ENCODE results near the gene ARF1. TPM values are rescaled to one million over a fixed set of nuclear protein-coding genes. Genes with fewer than 3 reads are reported as not detected.
A peak's percentile ranks its signal among the peaks of the same experiment; 100 is the strongest.

The ARF1 gene
- polyA plus RNA-seq, 4 donors, result 311 to 414 (median 343) TPM

DNA sequence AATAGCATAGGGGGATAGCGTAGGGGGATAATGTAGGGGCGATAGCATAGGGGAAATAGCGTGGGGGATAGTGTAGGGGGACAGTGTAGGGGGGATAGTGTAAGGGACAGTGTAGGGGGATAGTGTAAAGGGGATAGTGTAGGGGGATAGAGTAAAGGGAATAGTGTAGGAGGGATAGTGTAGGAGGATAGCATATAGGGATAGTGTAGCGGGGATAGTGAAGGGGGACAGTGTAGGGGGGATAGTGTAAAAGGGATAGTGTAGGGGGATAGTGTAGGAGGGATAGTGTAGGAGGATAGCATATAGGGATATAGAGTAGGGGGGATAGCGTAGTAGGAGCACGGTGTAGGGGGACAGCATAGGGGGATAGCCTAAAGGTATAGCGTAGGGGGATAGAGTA, 14.1 kb upstream of the ARF1 start:
- DNase-seq (ENCODE audit: low read depth in 4 of 4, low spot score in 2 of 4), result no peak

DNA sequence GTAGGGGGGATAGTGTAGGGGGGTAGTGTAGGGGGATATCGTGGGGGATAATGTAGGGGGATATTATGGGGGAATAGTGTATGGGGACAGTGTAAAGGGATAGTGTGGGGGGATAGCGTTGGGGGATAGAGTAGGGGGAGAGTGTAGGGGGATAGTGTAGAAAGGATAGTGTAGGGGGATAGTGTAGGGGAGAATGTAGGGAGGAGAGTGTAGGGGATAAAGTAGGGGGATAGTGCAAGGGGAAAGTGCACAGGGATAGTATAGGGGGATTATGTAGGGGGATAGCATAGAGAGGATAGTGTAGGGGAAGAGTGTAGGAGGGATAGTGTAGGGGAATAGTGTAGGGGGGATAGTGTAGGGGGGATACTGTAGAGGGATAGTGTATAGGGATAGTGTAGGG, 12.3 kb upstream of the ARF1 start:
- no peak for DNase-seq (ENCODE audit: low read depth in 4 of 4, low spot score in 2 of 4)

DNA sequence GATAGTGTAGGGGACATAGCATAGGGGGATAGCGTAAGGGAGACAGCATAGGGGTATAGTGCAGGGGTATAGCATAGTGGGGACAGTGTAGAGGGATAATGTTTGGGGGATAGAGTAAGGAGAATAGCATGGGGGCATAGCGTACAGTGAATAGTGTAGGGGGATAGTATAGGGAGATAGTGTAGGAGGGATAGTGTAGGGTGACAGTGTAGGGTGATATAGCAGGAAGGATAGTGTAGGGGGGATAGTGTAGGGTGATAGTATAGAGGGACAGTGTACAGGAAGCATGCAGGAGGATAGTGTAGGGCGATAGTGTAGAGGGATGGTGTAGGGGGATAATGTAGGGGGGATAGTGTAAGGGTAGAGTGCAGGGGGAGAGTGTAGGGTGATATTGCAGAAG, 11.7 kb upstream of the ARF1 start:
- no peak for DNase-seq (ENCODE audit: low read depth in 4 of 4, low spot score in 2 of 4)

DNA sequence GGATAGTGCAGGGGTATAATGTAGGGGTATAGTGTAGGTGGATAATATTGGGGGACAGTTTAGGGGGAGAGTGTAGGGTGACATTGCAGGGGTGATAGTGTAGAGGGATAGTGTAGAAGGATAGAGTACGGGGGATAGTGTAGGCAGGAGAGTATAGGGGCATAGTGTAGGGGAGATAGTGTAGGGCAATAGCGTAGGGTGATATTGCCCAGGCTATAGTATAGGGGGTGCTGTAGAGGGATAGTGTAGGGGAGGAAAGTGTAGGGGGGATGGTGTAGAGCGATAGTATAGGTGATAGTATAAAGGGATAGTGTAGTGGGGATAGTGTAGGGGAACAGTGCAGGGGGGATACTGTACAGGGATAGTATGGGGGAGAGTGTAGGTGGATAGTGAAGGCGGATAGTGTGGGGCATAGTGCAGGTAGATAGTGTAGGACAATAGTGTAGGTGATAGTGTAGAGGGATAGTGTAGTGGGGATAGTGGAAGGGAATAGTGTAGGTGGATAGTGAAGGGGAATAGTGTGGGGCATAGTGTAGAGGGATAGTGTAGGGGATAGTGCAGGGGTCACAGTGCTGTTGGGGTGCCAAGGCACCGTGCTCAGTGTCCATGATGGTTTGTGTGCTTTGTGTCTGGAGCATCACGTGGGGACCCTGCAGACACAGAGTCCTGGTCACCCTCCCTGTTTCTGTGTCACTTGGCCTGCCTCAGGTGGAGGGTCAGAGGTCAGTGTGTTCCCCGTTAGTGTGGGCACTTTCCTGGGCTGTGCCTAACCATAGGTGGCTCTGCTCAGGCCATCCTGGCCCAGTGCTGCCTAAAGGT, 10.5 kb upstream of the ARF1 start:
- no peak for DNase-seq (ENCODE audit: low read depth in 4 of 4, low spot score in 2 of 4)

DNA sequence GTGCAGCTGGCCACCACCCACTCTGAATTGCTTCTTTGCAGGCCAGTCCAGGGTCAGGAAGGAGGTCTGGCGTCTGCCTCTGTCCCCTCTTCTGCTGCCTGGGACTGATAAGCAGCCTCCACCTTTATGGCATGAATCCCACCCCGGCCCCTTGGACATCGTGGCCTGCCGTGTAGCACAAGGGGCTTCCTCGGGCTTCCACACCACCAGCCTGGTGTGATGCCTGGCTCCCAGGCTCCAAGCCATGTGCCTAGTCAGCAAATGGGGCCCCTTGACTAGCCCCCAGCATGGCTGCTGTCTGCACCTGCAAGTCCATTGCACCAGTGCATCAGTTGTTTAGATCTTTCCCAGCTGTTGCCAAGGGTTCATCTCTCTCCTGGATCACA, 9.9 kb upstream of the ARF1 start:
- DNase-seq (ENCODE audit: low read depth in 4 of 4, low spot score in 2 of 4), result no peak

DNA sequence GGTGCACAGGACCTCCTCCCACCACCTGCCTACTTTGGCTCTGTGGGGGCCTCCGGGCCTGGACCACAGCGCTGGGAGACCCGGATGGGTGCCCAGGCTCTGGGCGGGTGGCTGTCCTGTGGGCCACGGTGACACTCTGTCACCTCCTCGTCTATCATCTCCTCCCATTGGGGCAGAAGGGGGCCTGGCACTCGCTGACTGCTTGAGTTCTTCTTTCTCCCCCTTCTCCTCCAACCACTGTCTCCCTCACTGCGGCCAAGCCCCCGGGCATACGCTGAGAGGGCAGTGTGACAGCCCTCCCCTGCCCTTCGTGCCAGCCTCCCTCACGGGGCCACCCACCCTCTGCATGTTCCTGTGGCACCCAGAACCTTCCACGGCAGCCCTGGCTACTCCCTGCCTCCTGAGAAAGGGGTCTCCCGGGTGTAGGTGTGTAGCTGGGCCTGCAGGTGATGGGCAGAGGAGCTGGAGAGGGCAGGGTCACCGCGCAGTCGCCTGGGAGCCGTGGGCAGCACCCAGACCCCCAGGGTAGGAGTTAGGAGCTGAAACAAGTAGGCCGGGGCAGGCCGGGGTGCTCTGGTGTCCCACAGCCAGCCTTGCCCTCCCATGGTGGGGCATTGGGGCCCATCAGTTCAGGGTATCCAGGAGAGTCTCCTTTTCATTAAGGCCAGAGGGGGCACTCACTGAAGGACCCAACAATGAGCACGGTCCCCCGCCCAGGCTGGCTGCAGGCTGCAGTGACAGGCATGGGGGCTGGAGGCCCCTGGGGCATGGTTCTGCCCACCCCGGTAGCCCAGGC, 9.2 kb upstream of the ARF1 start:
- no peak for DNase-seq (ENCODE audit: low read depth in 4 of 4, low spot score in 2 of 4)

DNA sequence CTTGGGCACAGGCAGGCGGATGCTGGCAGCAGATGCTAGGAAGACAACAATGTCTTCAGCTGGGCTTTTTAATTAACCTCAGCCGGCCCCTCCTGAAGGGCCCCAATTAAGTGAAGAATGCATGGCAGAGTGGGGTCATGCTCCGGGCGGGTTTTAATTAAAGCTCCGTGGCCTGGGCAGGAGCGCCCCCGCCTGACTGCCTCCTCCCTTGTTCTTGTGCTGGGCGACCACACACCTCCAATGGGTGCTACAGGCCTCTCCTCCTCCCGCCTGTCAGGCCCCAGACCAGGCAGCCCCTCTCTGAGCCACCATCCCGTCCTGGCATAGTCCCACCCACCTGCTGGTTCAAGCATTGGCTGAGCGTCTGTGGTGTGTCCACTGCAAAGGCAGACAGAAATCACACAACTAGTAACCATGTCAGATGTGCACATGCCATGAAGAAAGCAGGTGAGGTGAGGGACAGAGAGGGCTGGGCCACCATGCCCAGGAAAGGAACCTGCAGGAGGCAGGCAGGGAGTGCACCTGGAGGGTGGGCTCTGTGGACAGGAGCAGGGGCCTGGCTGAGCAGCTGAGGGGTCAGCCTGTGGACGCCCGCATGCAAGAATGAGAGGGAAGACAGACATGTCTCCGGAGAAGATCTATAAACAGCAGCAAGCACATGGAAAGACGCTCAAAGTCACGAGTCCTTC, 8.5 kb upstream of the ARF1 start:
- DNase-seq (ENCODE audit: low read depth in 4 of 4, low spot score in 2 of 4), result no peak

DNA sequence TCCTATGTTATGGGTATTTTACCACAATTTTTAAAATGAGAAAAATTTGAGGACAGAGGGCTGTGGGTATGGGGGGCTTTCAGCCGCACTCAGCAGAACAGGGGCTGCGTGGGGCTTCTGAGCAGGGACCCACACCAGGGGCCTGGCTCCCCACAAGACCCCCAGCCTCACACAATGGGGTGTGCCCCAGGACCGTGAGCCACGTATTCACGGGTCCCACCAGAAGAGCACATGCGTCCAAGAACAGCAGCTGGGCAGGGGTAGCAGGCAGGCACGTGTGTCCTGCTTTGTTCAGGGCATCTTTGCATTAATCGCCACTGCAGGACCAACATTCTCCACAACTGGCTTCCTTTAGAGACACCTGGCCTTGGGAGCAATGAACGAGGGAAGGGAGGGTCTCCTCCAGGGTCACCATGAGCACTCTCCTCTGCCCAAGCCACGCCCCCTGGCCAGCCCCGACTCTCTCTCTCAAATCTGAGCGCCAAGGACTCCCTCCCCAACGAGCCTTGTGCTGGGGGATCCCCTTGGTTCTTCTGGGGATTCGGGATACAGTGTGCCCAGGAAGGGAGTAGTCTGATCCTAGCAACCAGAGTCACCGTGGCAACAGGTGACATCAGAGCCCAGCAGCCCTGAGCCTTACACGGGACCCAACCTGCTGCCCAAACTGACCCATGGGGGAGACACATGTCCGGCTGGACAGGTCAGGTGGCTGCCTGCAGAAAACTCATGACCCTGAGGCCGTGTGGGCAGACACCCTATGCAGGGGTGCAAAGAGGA, 7.4 kb upstream of the ARF1 start:
- DNase-seq (ENCODE audit: low read depth in 4 of 4, low spot score in 2 of 4), result no peak

DNA sequence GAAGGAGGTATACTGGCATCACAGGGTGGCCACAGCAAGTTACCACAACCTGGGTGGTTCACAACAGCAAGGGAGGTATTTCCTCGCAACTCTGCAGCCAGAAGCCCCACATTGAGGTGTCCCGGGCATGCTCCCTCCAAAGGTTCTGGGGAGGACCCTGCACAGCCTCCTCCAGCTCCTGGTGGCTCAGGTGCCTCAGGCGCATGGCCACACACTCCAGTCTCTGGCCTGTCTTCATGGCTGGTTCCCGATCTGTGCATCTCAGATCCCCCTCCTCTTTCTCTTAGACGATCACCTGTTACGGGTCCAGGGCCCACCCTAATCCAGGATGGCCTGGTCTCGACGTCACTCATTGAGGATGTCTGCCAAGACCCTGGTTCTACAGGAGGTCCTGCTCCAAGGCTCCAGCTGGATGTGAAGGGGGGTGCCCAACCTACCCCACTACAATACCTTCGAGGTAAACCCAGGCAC, 6.7 kb upstream of the ARF1 start:
- no peak for DNase-seq (ENCODE audit: low read depth in 4 of 4, low spot score in 2 of 4)

DNA sequence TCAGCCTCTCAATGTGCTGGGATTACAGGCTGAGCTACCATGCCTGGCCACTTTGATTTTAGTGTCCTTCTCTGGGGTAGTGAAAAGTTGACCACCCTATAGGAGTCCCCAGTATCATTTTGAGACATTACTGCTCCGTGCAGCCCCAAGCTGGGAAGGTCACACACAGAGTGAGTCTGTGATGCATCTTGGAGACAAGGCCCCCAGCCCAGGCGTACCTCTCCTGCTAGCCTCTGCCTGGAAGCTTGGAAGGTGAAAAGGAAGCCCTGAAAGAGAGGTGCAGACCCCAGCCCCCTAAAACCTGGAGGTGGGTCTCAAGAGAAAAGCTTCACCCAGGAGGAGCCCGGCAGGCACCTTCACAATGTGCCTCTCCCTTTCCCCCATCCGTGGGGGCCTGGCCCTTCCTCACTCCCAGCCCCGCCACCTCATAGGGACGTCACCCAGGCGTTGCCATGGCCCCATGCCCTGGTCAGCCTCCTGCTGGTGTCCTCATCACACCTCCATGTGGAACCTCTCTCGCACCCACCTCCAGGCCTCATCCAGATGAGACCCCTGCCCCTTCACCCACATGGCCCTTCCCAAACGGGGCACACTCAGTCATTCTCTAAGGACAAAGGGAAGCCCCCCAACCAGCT, 5.6 kb upstream of the ARF1 start:
- DNase-seq (ENCODE audit: low read depth in 4 of 4, low spot score in 2 of 4), result no peak

DNA sequence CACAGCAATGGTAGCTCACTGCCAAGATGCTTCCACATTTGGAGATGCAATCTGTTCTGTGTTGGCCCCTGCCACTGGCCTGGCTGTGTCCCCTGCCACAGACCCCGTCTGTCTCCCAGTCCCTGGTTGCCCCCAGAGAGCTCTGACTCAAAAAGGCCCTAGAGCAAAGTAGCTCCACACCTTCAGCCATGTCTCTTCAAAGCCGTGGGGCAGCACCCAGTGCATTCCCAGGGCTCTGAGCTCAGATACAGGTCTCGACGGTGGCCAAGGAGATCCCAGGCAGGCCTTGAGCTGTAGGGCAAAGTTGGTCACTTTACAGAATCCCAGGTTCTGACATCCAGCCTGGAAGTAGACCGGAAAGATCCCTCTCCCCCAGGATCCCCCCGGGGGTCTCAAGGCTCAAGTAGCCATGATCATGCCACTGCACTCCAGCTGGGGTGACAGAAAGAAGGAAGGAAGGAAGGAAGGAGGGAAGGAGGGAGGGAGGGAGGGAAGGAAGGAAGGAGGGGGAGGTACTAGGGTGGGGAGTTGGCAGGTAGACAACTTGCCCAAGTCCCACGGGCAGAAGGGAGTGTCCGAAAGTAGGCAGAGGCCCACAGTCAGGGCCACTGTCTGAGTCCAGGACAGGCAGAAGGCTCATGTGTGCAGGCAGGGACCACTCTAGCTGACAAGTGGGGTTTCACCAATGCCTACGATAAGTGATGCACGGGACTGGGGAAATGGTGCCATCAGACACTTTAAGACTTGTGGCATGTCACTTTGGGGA, 4.8 kb upstream of the ARF1 start:
- no peak for DNase-seq (ENCODE audit: low read depth in 4 of 4, low spot score in 2 of 4)

DNA sequence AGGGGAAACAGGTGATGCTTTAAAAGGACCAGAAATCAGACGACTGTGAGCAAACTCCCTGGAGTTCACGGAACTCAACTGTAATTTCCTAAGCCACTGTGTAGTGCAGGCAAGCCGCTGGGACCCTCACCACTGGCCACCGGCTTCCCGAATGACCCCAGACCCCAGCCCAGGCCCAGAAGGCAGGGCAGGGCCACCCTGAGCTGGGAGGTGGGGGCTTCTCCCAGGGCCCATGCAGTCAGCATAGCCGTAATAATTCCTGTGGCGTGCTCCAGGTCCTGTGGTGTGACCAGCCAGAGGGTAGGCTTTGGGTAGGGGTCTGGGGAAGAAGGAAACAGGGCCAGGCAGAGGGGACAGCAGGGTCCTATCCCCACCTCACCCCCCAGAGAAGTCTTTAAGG, 3.5 kb upstream of the ARF1 start:
- no peak for DNase-seq (ENCODE audit: low read depth in 4 of 4, low spot score in 2 of 4)

DNA sequence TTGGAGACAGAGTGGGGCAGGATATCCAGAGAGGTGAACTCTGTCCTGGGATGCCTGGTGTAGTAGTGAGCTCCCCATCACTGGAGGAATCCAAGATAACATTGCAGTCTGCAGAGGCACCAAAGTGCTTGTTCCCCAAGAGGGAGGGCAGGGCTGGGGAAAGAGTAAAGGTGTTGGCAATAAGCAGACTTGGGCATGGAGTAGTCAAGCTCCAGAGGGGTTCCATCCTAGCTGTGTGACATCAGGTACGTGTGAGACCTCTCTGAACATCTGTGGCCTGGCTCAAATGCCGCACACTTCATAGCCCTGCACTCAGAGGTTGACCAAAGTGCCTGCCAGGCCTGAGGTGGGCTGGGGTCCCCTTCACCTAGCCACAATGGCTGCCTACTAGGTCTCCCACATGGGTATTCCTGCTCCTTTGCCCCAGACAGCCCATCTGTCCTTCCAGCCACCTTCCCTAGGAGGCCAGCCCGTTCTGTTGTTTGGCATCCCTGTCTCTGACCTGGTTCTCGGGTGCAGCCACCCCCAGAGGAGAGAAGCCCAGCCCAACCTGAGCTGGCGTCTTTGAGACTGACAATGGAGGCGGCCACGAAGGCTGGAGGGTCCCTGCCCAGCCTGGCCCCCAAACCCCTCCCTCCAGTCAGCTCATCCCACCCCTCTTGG, 2.8 kb upstream of the ARF1 start:
- no peak for DNase-seq (ENCODE audit: low read depth in 4 of 4, low spot score in 2 of 4)

DNA sequence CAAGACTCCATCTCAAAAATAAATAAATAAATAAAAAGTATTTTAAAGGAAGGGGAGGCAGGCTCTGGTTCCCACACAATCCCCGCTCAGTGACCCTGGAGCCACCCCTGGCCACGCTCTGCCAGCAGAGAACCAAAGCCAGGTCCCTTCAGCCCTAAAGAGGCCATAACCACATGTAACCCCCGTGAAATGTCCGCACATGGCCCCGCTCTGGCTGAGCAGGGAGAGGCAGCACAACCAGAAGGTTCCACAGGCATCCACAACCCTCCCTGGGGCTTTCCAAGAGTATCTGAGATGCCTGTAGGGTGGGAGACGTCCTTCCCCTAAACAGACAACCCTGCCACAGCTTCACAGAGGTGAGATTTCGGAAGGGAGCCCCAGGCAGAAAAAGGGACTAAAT, 1.4 kb upstream of the ARF1 start:
- DNase-seq (ENCODE audit: low read depth in 4 of 4, low spot score in 2 of 4), result no peak

DNA sequence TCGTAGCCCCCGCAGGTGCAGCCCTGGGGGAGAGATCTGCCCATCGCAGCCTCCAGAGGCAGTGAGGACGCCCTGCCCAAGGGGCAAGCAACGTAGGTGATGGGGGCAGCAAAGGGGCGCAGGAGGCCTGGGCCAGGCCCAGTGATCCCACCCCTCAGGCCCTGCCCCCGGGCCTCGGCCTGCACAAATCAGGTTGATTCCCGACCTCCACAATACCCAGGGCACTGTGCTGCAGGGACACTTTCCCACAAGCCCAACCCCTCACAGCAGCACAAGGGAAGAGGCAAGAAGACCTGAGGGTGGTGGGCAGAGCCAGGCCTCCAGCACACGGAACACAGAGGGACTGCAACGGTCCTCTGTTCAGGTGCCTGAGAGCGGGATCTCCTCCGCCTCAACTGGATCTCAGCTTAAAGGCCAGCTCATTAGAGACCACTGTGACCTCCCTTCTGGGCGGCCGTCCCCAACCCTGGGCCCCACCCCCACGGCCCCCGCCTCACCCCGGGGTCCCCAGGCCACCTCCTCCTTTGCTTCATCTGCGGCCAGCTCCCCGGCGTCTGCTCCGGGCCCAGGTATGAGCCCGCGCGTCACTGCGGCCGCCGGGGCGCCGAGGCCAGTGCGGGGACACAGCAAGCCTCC, 812 bp upstream of the ARF1 start:
- DNase-seq (ENCODE audit: low read depth in 4 of 4, low spot score in 2 of 4), result no peak

DNA sequence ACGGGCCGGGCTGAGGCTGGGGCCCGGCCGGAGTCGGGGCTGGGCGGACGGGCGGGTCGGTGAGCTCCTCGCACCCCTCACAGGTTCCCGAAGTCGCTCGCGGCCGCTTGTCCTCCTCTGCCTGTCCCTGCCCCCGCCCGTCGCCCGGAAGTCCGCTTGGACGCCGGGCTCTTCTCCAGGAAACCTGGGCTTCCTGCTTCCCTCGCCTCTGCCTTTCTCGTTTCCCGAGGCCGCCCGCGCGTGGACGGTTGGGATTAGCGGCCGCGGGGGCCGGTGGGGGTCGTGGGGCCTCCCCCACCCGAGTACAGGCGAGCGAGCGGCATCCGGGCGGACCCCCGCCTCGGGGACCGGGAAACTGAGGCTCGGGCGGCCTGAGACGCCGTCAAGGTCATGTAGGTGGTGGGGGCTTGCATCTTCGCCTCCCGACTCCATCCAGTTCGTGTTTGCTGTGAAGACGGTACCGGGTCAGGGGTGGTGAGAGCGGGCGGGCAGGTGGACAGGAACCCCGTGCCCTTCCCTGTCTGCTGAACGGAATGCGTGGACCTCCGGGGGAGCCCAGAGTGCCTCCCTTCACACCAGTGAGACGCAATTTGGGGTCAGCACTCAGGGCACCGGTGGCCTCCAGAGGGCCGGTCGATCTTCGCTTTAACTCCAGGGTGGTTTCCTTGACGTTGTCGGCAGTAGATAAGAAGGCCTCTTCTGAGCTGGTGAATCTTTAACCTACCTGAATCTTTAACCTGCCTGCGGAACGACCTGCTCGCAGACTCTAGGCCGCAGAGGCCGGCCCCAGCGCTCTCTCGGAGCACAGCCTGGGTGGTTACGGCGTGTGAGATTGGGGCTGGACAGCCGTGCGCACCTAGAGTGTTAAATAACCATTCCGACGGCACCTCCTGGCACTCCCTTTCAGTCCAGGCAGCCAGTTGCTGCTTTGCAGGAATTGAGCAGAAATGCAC, 686 bp downstream of the ARF1 start:
- DNase-seq (ENCODE audit: low read depth in 4 of 4, low spot score in 2 of 4), result peak in 1 of 4 donors; percentile 28

DNA sequence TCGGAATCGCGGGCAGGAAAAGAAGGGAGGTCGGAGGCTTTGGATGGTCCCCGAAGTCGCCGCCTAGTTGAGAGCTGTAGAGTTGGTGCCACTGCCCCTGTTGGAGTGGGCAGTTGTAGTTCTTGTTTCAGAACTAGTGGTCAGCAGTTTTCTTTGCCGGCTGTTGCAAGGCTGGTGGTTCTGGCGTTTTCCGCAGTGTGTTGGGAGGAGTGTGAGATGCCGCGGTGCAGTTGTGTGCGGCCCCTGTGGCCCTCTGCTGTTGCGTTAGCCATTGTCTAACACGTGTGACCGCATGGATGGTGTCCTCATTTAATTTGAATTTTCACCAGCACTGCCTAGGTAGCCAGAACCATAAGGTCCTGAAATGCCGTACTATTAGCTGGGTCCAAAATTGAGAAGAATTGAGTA, 1.4 kb downstream of the ARF1 start:
- no peak for DNase-seq (ENCODE audit: low read depth in 4 of 4, low spot score in 2 of 4)

Data from left renal cortex interstitium (tissue), 4 donors.